ENCODE results near the gene LRRC73. TPM values are rescaled to one million over a fixed set of nuclear protein-coding genes. Genes with fewer than 3 reads are reported as not detected.
"Not testable (repeated sequence)": the region's sequence is repeated elsewhere in the genome, so short reads cannot be mapped to it uniquely, and the experiment has no call there.

LRRC73 gene
- total RNA-seq, 4 donors from 2014 or later, result 0.19 to 0.48 (median 0.47) TPM; not detected in 1

DNA sequence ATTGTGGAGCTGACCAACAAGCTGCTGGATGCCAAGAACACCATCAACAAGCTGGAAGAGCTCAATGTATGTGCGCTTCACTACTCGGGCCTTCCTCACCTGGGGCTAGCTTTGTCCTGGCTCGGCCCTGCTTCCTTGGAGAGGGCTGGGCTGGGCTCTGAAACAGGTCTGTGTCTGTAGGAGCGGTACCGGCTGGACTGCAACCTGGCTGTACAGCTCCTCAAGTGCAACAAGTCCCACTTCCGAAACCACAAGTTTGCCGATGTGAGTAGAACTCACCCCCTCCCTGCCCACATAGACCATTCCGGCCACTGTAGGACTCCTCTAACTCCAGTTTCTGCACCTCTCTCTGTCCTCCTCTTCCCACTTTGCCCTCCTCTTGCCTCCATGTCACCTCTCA, 6.7 kb downstream of the LRRC73 start:
- DNase-seq (ENCODE audit: low spot score) (no peak), ATAC-seq (ENCODE audit: low FRiP score) (no peak)
- TF ChIP-seq, protein P1, sequence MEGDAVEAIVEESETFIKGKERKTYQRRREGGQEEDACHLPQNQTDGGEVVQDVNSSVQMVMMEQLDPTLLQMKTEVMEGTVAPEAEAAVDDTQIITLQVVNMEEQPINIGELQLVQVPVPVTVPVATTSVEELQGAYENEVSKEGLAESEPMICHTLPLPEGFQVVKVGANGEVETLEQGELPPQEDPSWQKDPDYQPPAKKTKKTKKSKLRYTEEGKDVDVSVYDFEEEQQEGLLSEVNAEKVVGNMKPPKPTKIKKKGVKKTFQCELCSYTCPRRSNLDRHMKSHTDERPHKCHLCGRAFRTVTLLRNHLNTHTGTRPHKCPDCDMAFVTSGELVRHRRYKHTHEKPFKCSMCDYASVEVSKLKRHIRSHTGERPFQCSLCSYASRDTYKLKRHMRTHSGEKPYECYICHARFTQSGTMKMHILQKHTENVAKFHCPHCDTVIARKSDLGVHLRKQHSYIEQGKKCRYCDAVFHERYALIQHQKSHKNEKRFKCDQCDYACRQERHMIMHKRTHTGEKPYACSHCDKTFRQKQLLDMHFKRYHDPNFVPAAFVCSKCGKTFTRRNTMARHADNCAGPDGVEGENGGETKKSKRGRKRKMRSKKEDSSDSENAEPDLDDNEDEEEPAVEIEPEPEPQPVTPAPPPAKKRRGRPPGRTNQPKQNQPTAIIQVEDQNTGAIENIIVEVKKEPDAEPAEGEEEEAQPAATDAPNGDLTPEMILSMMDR (IDR thresholded peaks at IDR 0.05), result no peak

DNA sequence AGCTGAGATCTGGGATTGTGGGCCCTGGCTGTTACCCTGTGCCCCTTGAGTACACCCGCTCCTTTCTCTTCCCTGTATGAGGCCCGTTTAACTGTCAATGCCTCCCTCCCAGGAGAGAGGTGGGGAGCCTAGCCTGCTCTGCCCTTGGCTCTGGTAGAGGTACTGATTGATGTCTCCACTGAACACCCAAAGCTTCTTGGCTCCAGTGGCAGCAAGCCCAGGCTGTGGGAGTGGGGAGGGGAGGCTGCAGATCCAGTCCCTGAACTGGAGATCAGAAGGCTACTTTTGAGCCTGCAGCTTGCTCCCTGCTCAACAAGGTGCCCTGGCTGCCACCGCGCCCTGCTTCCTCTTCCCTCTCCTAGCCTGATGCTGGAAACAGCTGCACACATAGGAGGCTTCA, 7.5 kb downstream of the LRRC73 start:
- ATAC-seq (ENCODE audit: low FRiP score) (no peak), DNase-seq (ENCODE audit: low spot score) (no peak)
- TF ChIP-seq, protein P1 (IDR thresholded peaks at IDR 0.05), result no peak

DNA sequence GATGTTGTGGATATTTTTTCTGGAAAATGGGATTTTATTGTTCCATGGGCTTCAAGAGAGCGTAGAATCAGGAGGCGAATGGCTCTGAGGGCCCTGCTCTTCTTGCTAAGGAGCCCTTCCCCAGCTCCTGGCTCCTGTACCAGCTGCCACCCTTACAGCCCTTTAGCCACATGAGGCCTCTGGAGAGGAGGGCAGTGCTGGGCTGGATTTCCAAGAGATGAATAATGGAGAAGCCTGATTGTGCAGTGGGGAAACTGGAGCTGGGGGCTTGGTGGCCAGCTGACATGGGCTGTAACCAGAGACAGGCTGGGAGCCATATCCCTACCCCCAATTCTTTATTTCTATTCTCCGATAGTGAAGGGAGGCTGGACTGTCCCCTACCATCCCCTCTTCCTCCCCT, 9.2 kb downstream of the LRRC73 start:
- TF ChIP-seq, protein P1 (IDR thresholded peaks at IDR 0.05), result no peak
- ATAC-seq (ENCODE audit: low FRiP score) (no peak), DNase-seq (ENCODE audit: low spot score) (no peak)

DNA sequence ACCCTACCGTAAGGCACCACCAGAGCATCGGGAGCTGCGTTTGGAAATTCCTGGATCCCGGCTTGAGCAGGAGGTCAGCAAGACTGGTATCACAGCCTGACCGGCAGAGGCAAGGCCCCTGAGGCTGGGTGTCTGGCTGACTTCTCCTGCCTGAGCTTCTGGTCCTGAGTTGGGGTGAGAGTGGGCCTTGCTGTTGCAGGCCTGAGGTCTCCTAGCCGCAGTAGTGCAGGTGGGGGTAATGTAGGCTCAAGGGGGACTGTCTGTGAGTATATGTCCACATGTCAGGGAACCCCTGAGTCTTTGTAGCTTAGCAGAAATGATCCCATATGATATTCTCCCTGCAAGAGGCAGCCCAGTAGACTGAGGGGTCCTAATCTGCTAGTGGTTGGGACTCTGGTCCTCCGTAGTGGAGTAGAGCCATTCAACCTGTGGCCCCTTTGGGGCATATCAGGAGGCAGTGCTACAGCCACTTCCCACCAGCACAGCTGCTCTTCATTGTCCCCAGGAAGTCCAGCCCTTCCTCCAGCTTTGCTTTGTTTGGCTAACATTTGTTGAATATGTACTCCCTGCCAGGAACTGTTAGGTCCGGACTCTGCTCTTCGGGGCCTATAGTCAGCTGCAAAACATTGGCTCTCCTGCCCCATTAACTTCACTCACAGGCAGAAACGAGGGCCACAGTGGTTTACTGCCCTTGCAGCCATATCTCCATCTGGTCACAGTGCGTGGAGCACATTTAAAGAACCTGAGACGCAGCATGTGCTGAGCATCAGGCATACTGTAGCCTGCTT, 10.9 kb downstream of the LRRC73 start:
- DNase-seq (ENCODE audit: low spot score) (no peak), ATAC-seq (ENCODE audit: low FRiP score) (no peak)
- TF ChIP-seq, protein P1 (IDR thresholded peaks at IDR 0.05), result no peak

DNA sequence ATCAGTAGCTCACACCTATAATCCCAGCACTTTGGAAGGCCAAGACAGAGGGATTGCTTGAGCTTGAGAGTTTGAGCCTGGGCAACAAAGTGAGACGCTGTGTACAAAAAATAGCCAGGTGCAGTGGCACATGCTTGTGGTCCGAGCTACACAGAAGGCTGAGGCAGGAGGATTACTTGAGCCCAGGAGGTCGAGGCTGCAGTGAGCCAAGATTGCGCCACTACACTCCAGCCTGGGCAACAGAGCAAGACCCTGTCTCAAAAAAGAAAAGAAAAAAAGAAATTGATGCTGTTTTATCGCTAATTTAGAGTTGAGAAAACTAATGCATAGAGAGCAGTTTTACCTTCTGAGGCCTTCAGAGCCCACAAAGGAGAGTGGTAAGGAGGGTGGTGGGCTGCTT, 11.9 kb downstream of the LRRC73 start:
- DNase-seq (ENCODE audit: low spot score); ATAC-seq (ENCODE audit: low FRiP score): not testable (repeated sequence)

DNA sequence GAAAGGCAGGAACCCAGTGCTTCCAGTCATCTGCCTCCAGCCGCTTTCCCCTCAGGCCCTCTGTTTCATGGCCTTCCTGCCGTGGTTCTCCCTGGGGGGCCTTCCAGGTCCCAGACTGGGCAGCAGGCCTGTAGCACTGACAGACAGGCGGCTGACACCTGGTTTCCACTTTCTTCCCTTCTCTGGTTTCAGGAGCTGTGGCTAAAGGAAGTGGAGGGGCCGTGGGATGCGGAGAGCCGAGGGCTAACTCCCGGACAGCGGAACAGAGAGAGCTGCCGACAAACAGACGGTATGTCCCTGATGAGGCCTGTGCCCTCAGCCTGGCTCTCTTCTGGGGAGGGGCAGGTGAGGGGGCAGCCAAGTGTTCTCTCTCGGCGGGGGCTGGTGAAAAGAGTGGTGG, 12.5 kb downstream of the LRRC73 start:
- ATAC-seq (ENCODE audit: low FRiP score) (no peak), DNase-seq (ENCODE audit: low spot score) (no peak)
- TF ChIP-seq, protein P1 (IDR thresholded peaks at IDR 0.05), result no peak

DNA sequence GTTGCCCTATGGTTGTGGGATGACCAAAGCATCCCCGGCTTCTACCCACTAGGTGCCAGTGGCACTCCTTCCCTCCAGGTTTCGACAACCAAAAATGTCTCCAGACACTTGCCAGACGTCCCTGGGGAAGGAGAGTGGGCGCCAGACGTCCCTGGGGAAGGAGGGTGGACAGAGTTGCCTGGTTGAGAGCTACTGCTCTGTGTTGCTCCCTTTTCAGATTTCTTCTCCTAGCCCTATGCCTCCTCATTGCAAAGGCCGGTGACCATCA, 13.1 kb downstream of the LRRC73 start:
- no peak for ATAC-seq (ENCODE audit: low FRiP score)
- TF ChIP-seq, protein P1 (IDR thresholded peaks at IDR 0.05), result no peak
- no peak for DNase-seq (ENCODE audit: low spot score)
